SKM-1 (cell line): ENCODE data around the gene FKBP2.

ENCODE experiments used
- DNase-seq: peaks from one replicate; lab custom pipeline; 2025; ENCODE audit not compliant: unreplicated experiment; lab: John Stamatoyannopoulos, UW

Gene FKBP2

GRCh38 chr11:64247729-64248531 lies 7.0 kb downstream of the FKBP2 start:
- DNase-seq: no peak

- no peak for DNase-seq
These were observed 7.7 kb downstream of the FKBP2 start for GRCh38 chr11:64248578-64248977.

- DNase-seq: no peak
These were observed 8.1 kb downstream of the FKBP2 start for GRCh38 chr11:64249038-64249437.

GRCh38 chr11:64249563-64250414 lies 8.9 kb downstream of the FKBP2 start:
- DNase-seq: no peak

- no peak for DNase-seq
These were observed 9.6 kb downstream of the FKBP2 start for GRCh38 chr11:64250415-64251015.

- DNase-seq: no peak
These were observed 10.3 kb downstream of the FKBP2 start, which contains the start of gene PLCB3 for GRCh38 chr11:64251016-64251752. Gene PLCB3, plus strand, starts transcription at chr11:64251530. Its CDS starts 120 bp downstream, at chr11:64251650.

GRCh38 chr11:64251753-64252002 lies 10.8 kb downstream of the FKBP2 start:
- no peak for DNase-seq

- no peak for DNase-seq
These were observed 11.3 kb downstream of the FKBP2 start for GRCh38 chr11:64252003-64252872.

GRCh38 chr11:64253043-64253442 lies 12.1 kb downstream of the FKBP2 start:
- no peak for DNase-seq

- DNase-seq: no peak
These were observed 12.6 kb downstream of the FKBP2 start for GRCh38 chr11:64253481-64253880.

GRCh38 chr11:64254326-64254725 lies 13.4 kb downstream of the FKBP2 start:
- DNase-seq: no peak

- no peak for DNase-seq
These were observed 14.5 kb downstream of the FKBP2 start for GRCh38 chr11:64255135-64256128.

GRCh38 chr11:64256300-64256699 lies 15.4 kb downstream of the FKBP2 start:
- DNase-seq: no peak

GRCh38 chr11:64258356-64258755 lies 17.5 kb downstream of the FKBP2 start:
- DNase-seq: no peak

- no peak for DNase-seq
These were observed 18.1 kb downstream of the FKBP2 start for GRCh38 chr11:64258946-64259532.

- DNase-seq: no peak
These were observed 18.7 kb downstream of the FKBP2 start for GRCh38 chr11:64259533-64260067.

- DNase-seq: no peak
These were observed 19.3 kb downstream of the FKBP2 start for GRCh38 chr11:64260147-64260708.

GRCh38 chr11:64261556-64262080 lies 20.7 kb downstream of the FKBP2 start:
- DNase-seq: no peak
